Measurements from ENCODE around the gene CRYBG1. TPM values are rescaled to one million over a fixed set of nuclear protein-coding genes. Genes with fewer than 3 reads are reported as not detected.
A peak's percentile ranks its signal among the peaks of the same experiment; 100 is the strongest.
"Not testable (repeated sequence)": the region's sequence is repeated elsewhere in the genome, so short reads cannot be mapped to it uniquely, and the experiment has no call there.

CRYBG1 gene
- total RNA-seq, 1 donor from 2014 or later: 16.9 TPM

DNA sequence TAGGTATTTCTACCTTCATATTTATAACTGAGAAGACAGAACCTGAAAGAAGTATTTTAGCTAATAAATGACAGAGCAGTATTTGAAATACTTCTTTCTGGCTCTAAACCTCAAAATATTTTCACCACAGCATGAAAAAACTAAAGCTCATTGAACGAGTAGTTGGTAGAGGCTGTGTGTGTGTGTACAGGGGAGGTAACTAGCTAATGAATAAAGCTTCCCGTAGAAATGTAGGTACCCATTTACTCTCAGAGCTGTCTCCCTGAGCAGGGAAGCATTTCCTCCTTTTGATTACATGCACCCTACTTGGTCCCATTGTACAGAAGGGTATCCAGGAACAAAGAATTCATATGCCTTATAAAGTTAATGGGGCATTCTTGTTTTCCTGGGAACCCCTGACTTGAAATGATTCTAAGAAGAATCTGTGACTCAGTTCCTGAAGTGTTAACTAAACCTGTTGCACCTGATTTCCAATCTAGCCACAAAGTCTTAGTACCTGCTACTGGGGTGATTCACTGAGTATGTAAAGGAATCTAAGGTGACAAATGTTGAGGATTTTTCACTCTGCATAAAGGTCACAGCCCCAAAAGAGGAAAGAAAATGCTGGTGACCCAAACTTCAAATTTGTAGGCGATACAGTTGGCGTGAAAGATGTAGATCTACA lies 12.5 kb downstream of the CRYBG1 start:
- DNase-seq (ENCODE audit: low spot score): no peak

DNA sequence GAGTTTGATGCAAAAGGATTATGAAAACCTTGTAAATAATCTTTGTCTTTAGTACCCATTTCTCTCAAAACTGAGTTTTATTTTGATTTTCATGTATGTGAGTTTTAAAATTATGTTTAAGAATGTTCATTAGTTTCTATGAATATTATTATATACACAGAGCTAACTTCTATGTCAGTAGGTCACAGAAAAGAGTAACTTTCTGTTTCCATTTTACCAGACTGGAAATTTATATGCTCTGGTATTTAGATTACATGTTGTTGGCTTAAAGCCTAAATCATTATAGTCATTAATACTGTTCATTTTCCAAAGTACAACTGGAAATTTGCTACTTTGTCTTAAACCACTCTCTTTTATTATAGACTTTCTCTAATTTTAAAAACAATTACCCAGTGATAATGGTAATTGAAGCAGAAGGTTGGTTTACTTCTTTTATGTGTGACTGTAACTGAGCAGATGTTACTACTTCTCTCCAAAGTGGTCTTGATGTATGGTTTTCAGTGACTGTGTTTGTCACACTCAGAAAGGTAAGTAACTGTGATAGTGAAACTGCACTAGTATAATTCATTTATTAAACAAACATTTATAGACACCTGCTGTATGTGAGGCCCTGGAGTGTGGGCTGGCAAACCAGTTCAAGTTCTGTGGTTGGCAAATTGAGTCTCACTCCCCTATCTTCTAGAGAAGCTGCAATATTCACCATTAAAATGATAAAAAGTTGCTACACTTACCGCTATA lies 13.2 kb downstream of the CRYBG1 start:
- no peak for DNase-seq (ENCODE audit: low spot score)

DNA sequence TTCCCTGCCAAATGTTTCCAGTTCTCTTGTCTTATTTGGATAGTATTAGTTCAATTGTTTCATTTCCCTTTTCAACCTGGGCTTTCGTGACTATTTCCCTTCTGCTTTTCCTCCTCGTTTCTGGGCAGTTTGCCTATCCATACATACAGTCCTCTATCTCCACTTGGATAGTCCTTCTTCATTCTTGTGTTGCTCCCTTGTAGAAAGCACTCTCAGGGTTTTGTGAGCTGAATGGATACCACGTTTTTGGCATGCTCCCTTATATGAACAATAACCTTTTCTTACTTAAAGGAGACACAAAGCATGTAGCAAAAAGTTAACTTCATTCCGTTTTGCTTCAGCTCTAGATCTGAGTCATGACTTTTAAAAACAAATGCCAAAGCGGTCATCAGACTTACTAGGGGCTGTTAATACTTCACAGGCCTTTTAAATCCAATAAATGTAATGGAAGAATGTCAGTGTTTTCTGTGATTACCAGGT lies 16.6 kb downstream of the CRYBG1 start:
- peak; percentile 25 for DNase-seq (ENCODE audit: low spot score)

DNA sequence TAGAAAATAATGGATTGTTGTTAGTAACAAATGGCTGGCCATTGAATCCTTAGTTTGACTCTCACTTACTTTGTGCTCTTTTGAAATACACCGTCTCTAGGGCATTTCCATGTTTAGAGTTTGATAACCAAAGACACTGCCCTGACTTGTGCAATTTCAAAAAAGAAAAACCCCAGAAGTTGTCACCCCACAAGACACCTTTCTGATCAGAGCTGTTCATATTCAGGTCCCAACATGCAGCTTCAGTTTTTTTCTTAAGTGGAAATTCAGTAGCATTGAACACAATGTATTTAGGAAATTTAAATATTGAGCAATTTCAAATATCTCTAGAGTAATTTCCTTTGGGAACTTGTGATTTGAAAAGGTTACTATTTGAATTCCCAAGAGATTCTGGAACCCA lies 19.4 kb downstream of the CRYBG1 start:
- DNase-seq (ENCODE audit: low spot score): no peak

DNA sequence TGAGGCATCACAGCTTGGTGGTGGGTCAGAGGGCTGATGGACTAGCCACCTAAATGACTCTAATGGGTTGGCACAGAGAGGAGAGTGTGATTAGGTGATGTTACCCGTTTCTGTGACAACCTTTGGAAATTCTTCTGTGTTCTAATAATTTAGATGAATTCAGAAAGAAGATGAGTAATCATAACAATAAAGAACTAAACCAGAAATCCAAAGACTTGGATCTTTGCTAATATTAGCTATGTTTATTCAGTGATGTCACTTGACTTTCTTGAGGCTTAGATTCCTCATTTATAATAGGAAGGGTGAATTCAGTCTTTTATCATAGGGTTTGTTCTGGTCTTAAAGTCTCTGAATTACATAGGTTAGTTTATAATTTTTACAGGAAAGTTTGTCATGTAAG lies 19.9 kb downstream of the CRYBG1 start:
- no peak for DNase-seq (ENCODE audit: low spot score)

DNA sequence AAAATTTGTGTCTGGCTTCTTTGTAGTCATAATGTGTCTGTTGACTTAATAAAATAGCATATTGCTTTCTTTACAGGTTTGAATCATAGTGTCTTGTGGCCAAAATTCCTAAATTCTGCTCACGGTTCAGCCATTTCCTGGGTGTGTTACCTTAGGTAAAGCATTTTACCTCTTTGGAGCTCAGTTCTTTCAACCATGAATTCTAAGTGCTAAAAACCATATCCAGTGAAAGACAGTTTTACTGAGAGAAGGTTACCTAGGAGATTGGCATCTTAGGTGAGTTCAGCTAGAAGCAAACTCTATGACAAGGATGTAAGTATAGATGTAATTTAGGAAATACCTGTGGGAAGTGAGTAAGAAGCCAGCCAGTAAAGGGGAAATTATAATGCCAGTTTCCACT lies 20.7 kb downstream of the CRYBG1 start:
- DNase-seq (ENCODE audit: low spot score): no peak

DNA sequence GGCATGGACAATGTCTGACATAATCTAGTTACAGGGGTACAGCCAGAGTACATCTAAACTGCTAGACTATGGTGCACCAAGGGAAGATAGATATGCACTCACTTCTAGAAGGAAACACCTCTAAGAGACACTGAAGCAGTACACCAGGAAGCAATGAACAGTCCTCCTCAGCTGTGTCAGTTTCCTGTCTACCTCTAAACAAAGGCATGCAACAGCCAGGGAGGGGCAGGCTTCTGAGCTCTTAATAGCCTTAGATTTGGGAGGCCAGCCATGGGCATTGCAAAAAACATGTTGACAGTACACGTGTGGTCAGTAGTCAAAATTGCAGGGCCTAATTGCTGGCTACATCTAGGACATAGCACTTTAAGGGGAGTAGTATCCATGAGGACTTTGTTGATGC lies 21.4 kb downstream of the CRYBG1 start:
- no peak for DNase-seq (ENCODE audit: low spot score)

DNA sequence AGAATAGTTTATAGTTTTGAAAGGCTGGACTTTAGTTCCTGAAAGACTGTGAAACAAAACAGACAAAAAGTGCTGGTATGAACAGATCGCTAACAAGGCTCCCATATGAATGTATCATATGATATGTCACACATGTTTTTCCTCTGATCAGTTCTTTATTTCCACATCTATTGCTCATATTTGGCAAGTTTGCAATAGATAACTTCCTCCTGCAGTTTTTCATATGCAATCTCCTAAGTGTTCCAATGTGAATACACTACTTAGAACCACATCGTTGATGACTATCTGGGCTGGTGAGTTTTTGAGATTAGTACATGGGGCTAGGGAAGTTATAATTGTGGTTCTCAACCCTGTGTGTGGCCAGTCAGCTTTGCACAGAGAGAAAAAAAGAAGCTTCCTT lies 23.1 kb downstream of the CRYBG1 start:
- no peak for DNase-seq (ENCODE audit: low spot score)

DNA sequence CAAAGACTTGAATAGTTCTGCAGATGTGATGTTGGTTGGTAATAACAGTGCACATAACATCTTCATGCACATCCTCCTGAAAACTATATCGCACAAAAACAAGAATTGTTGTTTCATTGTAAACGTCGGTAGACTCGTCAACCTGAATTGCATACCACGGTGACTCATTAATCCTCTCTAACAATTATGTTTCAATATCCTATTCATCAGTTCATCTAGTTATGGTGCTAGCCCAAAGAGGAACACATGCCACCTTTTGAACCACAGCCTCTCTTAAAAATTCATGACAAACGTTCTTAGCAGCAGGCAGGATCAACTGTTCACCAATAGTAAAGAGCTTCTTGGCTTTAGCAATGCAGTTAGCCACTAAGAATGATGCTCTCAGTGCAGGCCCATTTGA lies 25.0 kb downstream of the CRYBG1 start:
- no peak for DNase-seq (ENCODE audit: low spot score)

DNA sequence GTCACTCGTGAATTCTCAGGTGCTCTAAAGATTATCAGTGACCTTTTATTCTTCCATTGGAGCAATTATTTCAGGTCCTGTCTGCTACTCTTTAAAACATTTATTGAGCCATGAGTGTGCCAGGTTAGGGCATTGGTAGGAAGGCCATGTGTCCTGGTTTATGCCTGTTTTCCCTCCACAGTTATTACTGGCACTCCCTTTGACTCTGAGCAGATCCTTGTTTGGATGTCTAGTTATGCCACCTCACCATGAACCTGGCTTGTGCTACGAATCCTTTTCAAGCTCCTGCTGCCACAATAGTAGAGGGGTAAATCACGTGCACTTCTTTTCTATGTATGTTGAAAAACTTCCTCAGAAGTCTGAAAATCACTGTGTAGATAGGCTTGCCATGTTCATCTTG lies 27.4 kb downstream of the CRYBG1 start:
- no peak for DNase-seq (ENCODE audit: low spot score)

DNA sequence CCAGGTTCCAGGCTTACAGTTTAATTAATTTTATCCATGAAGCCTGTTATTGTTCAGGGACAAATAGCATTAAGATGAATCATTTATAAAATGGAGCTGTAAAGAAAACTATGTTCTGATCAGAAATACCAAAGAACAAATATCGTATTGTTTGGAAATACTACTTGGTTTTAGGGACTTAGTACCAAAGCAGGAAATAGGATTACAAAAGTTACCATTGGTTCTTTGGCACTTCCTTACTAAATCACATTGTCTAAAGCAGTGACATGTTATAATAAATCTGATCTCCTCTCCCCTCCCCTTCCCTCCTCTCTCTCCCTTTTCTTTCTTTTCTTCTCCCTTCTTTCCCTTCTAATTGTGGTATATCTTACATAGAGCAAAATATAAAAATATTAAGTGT lies 29.6 kb downstream of the CRYBG1 start:
- DNase-seq (ENCODE audit: low spot score): no peak

DNA sequence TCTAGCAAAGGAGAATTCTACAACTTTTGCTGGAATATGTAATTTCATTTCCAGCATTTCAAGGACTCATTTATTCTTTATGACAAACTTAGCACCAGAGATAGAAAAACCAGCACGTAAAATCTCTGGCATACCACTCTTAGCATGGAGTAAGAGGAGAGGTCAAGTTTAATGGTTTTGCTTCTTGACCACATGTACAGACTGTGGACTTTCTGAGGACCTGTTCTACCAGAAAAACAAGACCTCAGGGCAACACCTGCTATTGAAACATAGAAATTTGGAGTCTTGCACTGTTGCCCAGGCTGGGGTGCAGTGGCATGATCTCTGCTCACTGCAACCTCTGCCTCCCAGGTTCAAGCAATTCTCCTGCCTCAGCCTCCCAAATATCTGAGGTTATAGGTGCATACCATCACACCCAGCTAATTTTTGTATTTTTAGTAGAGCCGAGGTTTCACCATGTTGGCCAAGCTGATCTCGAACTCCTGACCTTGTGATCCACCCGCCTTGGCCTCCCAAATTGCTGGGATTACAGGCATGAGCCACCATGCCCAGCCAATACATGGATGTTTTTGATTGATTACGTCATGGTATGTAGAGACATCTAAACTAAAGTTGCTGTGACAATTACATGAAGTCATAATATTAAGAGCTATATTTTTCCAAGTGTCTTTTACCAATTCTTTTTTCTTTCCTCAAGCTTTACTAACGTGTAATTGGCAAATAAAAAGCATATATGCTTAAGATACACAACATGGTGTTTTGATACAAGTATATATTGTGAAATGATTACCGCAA lies 36.1 kb downstream of the CRYBG1 start:
- no peak for DNase-seq (ENCODE audit: low spot score)

DNA sequence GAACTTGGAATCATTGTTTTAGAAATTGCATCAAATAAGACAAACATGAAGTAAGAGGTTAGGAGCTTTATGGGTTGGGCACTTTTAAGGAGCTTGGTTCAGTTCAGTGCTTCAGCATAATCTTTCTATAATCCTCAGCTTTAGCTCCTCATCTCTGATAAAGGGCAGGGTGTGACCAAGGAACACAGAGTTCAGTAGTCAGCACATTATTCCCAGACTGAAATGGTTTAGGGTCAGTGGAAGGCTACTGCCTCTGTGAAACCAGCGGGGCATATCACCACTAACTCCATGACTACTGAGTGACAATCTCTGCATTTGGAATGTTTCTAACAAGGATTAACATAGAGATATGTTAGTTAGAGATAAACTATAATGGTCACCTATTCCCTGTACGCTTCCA lies 36.9 kb downstream of the CRYBG1 start:
- peak; percentile 66 for DNase-seq (ENCODE audit: low spot score)

DNA sequence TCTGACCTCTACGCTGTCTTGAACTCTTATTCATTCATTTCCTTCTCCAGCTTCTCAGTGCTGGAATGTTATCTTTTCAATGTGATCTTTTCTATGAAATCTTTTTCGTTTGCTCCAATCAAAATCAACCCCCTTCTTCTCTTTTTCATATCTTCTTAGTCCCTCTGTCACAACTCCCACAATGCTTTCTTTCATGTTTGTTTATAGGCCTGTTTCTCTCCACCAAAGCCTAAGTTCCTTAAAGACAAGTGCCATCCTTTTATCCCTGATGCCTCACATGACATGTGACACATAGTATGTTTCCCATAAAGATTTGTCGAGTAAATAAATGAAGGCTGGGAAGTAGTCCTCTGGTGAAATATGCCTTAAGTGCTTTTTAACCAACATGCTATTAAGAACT lies 38.1 kb downstream of the CRYBG1 start:
- no peak for DNase-seq (ENCODE audit: low spot score)

DNA sequence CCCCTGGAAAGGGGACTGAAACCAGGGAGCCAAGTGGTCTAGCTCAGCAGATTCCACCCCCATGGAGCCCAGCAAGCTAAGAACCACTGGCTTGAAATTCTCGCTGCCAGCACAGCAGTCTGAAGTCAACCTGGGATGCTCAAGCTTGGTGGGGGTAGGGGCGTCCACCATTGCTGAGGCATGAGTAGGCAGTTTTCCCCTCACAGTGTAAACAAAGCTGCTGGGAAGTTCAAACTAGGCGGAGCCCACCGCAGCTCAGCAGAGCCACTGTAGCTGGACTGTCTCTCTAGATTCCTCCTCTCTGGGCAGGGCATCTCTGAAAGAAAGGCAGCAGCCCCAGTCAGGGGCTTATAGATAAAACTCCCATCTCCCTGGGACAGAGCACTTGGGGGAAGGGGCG lies 44.5 kb downstream of the CRYBG1 start:
- not testable (repeated sequence) for DNase-seq (ENCODE audit: low spot score)

DNA sequence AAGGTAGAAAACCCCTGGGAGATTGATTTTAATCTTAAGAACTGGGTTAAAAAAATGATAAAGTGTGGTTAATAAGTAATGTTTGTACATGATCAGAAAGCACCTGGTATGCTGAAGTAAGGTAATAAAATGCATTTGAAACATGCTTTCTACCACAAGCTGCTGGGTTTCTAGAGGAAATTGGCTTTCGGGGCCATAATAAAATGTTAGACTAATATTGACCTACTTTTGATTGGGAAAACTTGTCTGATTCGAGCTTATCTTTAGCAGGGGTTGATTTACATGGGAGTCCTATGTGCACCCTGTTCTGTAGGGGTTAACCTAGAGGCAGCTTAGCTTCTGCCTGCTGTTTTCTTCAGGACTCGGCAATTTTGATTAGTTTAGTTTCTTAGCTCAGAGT lies 50.5 kb downstream of the CRYBG1 start:
- no peak for DNase-seq (ENCODE audit: low spot score)

DNA sequence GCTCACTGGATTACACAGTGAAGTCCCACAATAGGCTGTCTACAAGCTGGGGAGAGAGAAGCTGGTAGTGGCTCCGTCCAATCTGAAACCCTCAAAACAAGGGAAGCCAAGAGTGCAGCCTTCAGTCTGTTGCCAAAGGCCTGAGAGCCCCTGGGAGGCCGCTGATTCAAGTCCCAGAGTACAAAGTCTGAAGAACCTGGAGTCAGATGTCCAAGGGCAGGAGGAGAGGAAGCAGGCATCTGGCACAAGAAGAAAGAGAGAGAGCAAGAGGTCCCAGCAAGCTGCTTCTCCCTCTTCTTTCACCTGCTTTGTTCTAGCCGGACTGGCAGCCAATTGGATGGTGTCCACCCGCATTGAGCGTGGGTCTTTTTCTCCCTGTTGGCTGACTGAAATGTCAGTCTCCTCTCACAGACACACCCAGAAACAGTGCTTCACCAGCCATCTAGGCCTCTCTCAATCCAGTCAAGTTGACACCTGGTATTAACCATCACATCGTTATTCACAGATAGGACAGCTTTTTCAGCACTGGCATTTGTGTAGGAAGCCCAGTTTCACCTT lies 51.2 kb downstream of the CRYBG1 start:
- DNase-seq (ENCODE audit: low spot score): no peak

DNA sequence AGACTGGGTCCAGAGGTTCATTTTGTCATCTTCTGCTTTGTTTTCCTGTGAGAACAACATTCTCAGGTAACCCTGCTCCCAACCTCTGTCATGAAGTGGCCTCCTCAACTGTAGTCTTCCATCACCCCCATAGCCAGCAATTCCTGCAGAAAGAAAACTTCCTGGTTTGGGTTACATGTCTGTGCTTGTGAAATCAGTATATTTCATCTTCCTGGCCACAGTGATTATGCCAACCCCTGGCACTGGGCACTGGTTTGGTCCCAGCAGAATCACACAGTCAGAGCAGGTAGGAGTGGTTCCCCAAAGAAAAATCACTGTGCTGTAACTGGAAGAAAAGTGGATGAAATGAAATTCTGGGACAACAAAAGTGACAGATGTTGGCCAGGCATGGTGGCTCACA lies 52.5 kb downstream of the CRYBG1 start:
- no peak for DNase-seq (ENCODE audit: low spot score)

DNA sequence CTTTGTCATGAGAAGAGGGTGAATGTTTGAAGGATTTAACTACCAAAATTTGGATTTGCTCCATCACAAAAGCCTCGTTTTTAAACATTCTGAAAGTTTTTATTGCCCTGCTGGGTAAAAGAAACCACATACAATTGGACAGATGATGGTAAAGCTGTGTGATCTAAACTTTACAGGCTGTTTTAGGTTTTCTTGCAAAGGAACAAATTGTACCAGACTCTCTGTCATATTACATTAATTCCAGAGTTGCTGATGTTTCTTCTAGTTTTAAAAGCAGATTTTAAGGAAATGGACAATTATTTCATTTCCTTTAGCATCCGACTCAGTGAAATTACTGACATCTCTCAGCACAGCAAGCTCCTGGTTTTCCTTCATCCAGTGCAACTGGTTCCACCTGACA lies 53.2 kb downstream of the CRYBG1 start:
- DNase-seq (ENCODE audit: low spot score): no peak

DNA sequence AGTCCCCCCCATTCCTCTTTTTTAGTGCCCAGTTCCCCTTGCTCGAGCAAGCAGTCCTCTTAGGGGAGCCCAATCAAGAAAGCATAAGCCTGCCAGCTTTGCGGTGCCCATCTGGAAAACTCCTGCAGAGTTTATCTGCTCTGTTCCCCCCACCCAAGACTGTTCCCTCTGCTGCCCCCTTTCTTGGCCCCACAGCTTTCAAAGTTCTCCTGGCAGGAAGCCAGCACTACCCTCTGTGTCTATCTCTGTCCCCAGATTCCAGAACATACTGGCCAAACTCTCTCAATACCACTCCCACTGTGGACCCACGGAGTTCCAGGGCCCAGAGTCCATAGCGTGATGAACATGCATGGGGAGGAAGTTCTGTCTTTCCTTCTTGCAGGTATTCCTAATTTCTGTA lies 55.4 kb downstream of the CRYBG1 start:
- DNase-seq (ENCODE audit: low spot score): no peak

DNA sequence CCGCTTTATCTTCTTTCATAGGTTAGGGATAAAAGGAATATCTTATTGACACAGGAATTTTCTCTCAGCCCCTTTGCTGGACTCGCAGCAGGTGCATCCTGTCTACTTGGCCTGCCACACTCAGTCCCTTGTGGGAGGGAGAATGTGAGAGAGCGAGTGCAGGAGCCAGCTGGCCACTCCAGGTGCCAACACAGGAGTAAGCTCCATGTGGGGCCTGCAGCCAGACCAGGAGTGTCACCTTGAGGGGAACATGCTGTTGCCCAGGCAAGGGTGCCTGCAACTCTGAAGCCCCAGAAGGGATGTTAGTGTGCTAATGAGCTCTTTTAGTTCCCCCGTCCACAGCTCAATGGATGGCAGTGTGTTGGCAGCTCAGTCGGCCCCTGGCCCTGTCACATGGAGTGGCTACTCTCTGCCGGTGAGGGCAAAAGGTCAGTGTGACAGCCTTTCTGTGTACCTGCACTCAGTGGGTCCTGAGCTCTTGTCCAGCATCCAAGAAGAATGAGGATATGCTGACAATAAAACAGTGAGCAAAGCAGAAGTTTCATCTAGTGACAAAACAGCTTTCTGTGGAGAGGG lies 57.1 kb downstream of the CRYBG1 start:
- DNase-seq (ENCODE audit: low spot score): no peak
